Heart left ventricle (tissue), 16 donors: ENCODE results near the gene MSTO1. TPM values are rescaled to one million over a fixed set of nuclear protein-coding genes. Genes with fewer than 3 reads are reported as not detected.
A peak's percentile ranks its signal among the peaks of the same experiment; 100 is the strongest.

ENCODE experiments used
- ATAC-seq, 4 donors: fragments of 200-7000 bp; cut with Tn5 transposase; one replicate each; pipeline ENCODE4 v1.9.1; 2020 to 2022; ENCODE audit warnings: moderate library complexity in 4 of 4, mild to moderate bottlenecking in 3 of 4, moderate number of reproducible peaks in 1 of 4
- DNase-seq, 5 donors: peaks; one replicate each; pipeline ENCODE4 v3.0.0-alpha.2; 2020
- H3K27ac ChIP-seq, 12 donors: fragments of 200-600 bp; sonication (generic) in 4 of 12; one replicate each; pipeline versions ENCODE4 v1.5.0 to v1.8.0; 2016 to 2022; ENCODE audit warnings: mild to moderate bottlenecking in 2 of 12
- H3K27me3 ChIP-seq, 9 donors: fragments of 200-600 bp; sonication (generic) in 2 of 9; one replicate each; pipeline versions ENCODE4 v1.5.1 to v1.8.0; 2016 to 2022; ENCODE audit warnings: mild to moderate bottlenecking in 3 of 9
- H3K36me3 ChIP-seq, 9 donors: fragments of 200-600 bp; sonication (generic) in 2 of 9; one replicate each; pipeline versions ENCODE4 v1.5.0 to v1.8.0; 2018 to 2022; ENCODE audit warnings: mild to moderate bottlenecking in 2 of 9
- H3K4me1 ChIP-seq, 12 donors: fragments of 200-600 bp; sonication (generic) in 4 of 12; one replicate each; pipeline versions ENCODE4 v1.5.0 to v1.8.0; 2016 to 2022; ENCODE audit warnings: mild to moderate bottlenecking in 3 of 12
- H3K4me3 ChIP-seq, 12 donors: fragments of 200-600 bp; sonication (generic) in 4 of 12; one replicate each; pipeline versions ENCODE4 v1.5.0 to v1.8.0; 2017 to 2022; ENCODE audit warnings: mild to moderate bottlenecking in 9 of 12, moderate library complexity in 4 of 12
- H3K9me3 ChIP-seq, 12 donors: fragments of 200-600 bp; sonication (generic) in 4 of 12; one replicate each; pipeline versions ENCODE4 v1.5.0 to v1.8.0; 2016 to 2022; ENCODE audit warnings: mild to moderate bottlenecking in 1 of 12
- CTCF ChIP-seq, 12 donors: fragments of 200-600 bp; sonication (generic) in 4 of 12; IDR thresholded peaks; one replicate each; pipeline versions ENCODE4 v1.5.0 to v1.8.0; 2018 to 2022; ENCODE audit warnings: antibody characterized with exemption in 12 of 12, mild to moderate bottlenecking in 5 of 12
- POLR2A ChIP-seq, 2 donors: fragments of 450-650 bp; IDR thresholded peaks; one replicate each; pipeline ENCODE4 v1.6.1; 2017; ENCODE audit warnings: antibody characterized with exemption in 2 of 2, mild to moderate bottlenecking in 2 of 2, moderate library complexity in 2 of 2
- WGBS, 4 donors: extraction: QIAGEN DNeasy Blood & Tissue Kit in 2 of 4; methylation state at CpG; one replicate each; pipeline versions ENCODE4 v1.1.5 to v1.1.7; 2013 to 2018; 5-methylcytosine and 5-hydroxymethylcytosine counted together
- intact Hi-C, 10 donors: fragments of 100-400 bp; cut with DNase I; formaldehyde crosslinking; loops; one replicate each; pipeline versions ENCODE4 v1.11.1 to v1.14.2; 2022
- polyA plus RNA-seq, 2 donors: library from polyadenylated mRNA; stranded (reverse); fragments of 200-250 nt; gene quantifications; one replicate each; pipeline ENCODE4 v1.2.3, GENCODE V29; 2013
- total RNA-seq, 9 donors: library from RNA; depleted of rRNA in 2 of 9; stranded (reverse); fragments of >200 nt in 2 of 9; fragmentation: NEBNext Ultra II Directional in 3 of 9; extraction: Animal tissue kit (Norgen Biotek cat#: 25700) in 3 of 9; gene quantifications; one replicate each; pipeline versions ENCODE4 v1.1.0 to v1.2.4, GENCODE V29; 2016 to 2023
- donor health status: ischemic (EF 13 %, LVEDD 7.1; RV severe dilation, severe dysfunction).
- donor health status: healthy with polysubstance abuse.
- donor health status: DM: no; HTN: yes; CAD: no.
- donor health status: DM: no; HTN: no; CAD: no.
- donor health status: ischemic (EF 25% LVEDD 6.9; RV normal size, moderate dysfunction).
- donor health status: ischemic (EF 25% LVEDD 5.7; RV mildly dilated, moderate dysfunction).
- donor health status: healthy.
- donor health status: DM: yes; HTN: yes; CAD: no.
- donor health status: ischemic (EF 35%, LVEDD 5.7; RV mildly dilated, moderate dysfunction).
- donor health status: nonischemic (EF 11% LVEDD 7.7; RV severe dilation, severe dysfunction).
- donor health status: DM: yes; HTN: yes; CAD: no.
- donor health status: PGD.
- donor health status: ischemic (EF 29% LVEDD 5.4; RV normal size, mild dysfunction).
- donor health status: nonischemic (EF 23%, LVEDD 6.1; RV moderate dilation, normal function).

MSTO1 gene
- total and polyA plus RNA-seq, 11 donors = 5.2 to 22.1 (median 16.0) TPM

- no peaks in the 10 kb centered on the region for H3K27me3 ChIP-seq
- H3K27ac ChIP-seq = no peak overlapping the region
- no peak overlapping the region for H3K4me3 ChIP-seq
- 80 to 91% (median 84%) methylated on average over 3 of the region's 3 CpGs for WGBS, 4 donors
- peaks cover 0 to 28% (median 5%) of the 10 kb centered on the region in 12 donors for H3K9me3 ChIP-seq
- H3K4me1 ChIP-seq = peaks cover 0 to 27% (median under 1%) of the 10 kb centered on the region in 12 donors
- DNase-seq (no peak), ATAC-seq (no peak)
- intact Hi-C loops = loop anchor here in 2 of 10 donors (10.0 kb wide), 1 partner anchor 48 kb away; no protein-coding TSS in a partner anchor
- TF ChIP-seq CTCF (IDR thresholded peaks at IDR 0.05) = no peak
- no peak for TF ChIP-seq POLR2A (IDR thresholded peaks at IDR 0.05)
- H3K36me3 ChIP-seq = no peaks in the 10 kb centered on the region
These were observed 33.2 kb downstream of the MSTO1 start for GRCh38 chr1:155643230-155643629.

- Histone ChIP-seq H3K27ac (peak overlapping the region in 1 of 12 donors; percentile 50), H3K36me3 (no peaks in the 10 kb centered on the region), H3K9me3 (peaks cover 0 to 28% (median 5%) of the 10 kb centered on the region in 12 donors), H3K4me3 (no peak overlapping the region), H3K4me1 (peaks cover 0 to 32% (median 1%) of the 10 kb centered on the region in 12 donors), H3K27me3 (no peaks in the 10 kb centered on the region)
- ATAC-seq (no peak), DNase-seq (no peak)
- intact Hi-C loops = loop anchor here in 2 of 10 donors (10.0 kb wide), 1 partner anchor 50 kb away; no protein-coding TSS in a partner anchor
- TF ChIP-seq POLR2A (IDR thresholded peaks at IDR 0.05) = no peak
- TF ChIP-seq CTCF (IDR thresholded peaks at IDR 0.05) = no peak
- 57 to 68% (median 61%) methylated on average over 4 of the region's 4 CpGs for WGBS, 4 donors
These were observed 35.1 kb downstream of the MSTO1 start for GRCh38 chr1:155645034-155645598.

DNA sequence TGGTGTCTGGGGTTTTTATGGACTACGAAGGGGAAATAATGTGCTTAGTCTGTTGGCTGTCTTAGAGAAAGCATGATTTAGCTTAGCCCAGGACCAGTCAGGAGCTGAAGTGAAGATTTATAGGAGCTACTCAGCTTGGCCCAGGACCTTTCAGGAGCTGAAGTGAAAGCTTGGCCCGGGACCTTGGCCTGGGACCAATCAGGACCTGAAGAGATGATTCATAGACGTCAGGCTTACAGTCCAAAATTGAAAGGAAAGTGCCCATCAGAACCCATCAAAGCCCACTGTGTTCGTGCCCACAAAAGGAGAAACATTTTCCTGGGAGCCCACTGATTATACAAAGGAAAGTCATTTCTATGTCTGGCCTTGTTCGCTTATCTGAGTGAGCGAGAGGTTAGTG lies 35.6 kb downstream of the MSTO1 start:
- DNase-seq (peak in 2 of 5 donors; percentile 10 to 35), ATAC-seq (peak in 2 of 4 donors; percentile 19 to 31)
- peak overlapping the region in 1 of 12 donors; percentile 50 for H3K27ac ChIP-seq
- 65 to 83% (median 75%) methylated on average over 5 to 6 of the region's 6 CpGs for WGBS, 4 donors
- no peaks in the 10 kb centered on the region for H3K36me3 ChIP-seq
- no peaks in the 10 kb centered on the region for H3K27me3 ChIP-seq
- intact Hi-C loops = loop anchor here in 2 of 10 donors (10.0 kb wide), 1 partner anchor 51 kb away; no protein-coding TSS in a partner anchor
- H3K4me3 ChIP-seq = no peak overlapping the region
- H3K9me3 ChIP-seq = peaks cover 0 to 28% (median 5%) of the 10 kb centered on the region in 12 donors
- TF ChIP-seq POLR2A (IDR thresholded peaks at IDR 0.05) (no peak), CTCF (IDR thresholded peaks at IDR 0.05) (no peak)
- peaks cover 0 to 32% (median 1%) of the 10 kb centered on the region in 12 donors for H3K4me1 ChIP-seq

- Histone ChIP-seq H3K4me1 (peaks cover 0 to 32% (median 1%) of the 10 kb centered on the region in 12 donors), H3K9me3 (peaks cover 0 to 28% (median 5%) of the 10 kb centered on the region in 12 donors), H3K4me3 (no peak overlapping the region), H3K27ac (peak overlapping the region in 1 of 12 donors; percentile 6), H3K36me3 (no peaks in the 10 kb centered on the region), H3K27me3 (no peaks in the 10 kb centered on the region)
- intact Hi-C loops = loop anchor here in 2 of 10 donors (10.0 kb wide), 1 partner anchor 52 kb away; no protein-coding TSS in a partner anchor
- WGBS, 4 donors = 73 to 83% (median 76%) methylated on average over 2 of the region's 2 CpGs
- ATAC-seq (peak in 2 of 4 donors; percentile 22 to 30), DNase-seq (peak in 2 of 5 donors; percentile 26 to 38)
- TF ChIP-seq POLR2A (IDR thresholded peaks at IDR 0.05) (no peak), CTCF (IDR thresholded peaks at IDR 0.05) (no peak)
These were observed 36.3 kb downstream of the MSTO1 start for GRCh38 chr1:155646307-155646706.
